ENCODE results near the gene SLC22A1. TPM values are rescaled to one million over a fixed set of nuclear protein-coding genes. Genes with fewer than 3 reads are reported as not detected.

Gene SLC22A1
- total RNA-seq, 1 donor from 2014 or later, result 0.27 TPM

DNA sequence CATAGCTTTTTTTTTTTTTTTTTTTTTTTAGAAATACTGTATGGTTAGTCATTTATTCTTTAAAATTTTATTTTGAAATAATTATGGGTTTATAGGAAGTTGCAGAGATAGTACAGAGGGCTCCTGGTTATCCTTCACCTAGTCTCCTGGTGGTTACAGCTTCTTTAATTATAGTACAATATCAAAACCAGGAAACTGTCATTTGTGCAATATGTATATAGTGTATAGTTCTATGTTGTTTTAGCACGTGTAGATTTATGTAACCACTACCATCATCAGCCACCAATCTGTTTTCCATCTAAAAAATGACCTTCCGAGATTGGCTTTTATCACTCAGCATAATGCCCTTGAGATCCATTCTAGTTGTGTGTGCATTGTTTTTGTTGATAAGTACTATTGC is 82.3 kb downstream of the SLC22A1 start:
- Histone ChIP-seq H3K9me3 (replicated peaks) (peaks cover 19% of the 10 kb centered on the region), H3K4me3 (no peak overlapping the region), H3K4me1 (no peaks in the 10 kb centered on the region), H3K36me3 (no peaks in the 10 kb centered on the region), H3K27ac (replicated peaks) (no peak overlapping the region), H3K27me3 (ENCODE audit: low read depth) (peaks cover 5% of the 10 kb centered on the region)
- TF ChIP-seq, protein P1, sequence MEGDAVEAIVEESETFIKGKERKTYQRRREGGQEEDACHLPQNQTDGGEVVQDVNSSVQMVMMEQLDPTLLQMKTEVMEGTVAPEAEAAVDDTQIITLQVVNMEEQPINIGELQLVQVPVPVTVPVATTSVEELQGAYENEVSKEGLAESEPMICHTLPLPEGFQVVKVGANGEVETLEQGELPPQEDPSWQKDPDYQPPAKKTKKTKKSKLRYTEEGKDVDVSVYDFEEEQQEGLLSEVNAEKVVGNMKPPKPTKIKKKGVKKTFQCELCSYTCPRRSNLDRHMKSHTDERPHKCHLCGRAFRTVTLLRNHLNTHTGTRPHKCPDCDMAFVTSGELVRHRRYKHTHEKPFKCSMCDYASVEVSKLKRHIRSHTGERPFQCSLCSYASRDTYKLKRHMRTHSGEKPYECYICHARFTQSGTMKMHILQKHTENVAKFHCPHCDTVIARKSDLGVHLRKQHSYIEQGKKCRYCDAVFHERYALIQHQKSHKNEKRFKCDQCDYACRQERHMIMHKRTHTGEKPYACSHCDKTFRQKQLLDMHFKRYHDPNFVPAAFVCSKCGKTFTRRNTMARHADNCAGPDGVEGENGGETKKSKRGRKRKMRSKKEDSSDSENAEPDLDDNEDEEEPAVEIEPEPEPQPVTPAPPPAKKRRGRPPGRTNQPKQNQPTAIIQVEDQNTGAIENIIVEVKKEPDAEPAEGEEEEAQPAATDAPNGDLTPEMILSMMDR (IDR thresholded peaks at IDR 0.05; ENCODE audit: borderline replicate concordance), result no peak
- DNase-seq, result no peak
- intact Hi-C loops (cut with micrococcal nuclease), result no loop called here

DNA sequence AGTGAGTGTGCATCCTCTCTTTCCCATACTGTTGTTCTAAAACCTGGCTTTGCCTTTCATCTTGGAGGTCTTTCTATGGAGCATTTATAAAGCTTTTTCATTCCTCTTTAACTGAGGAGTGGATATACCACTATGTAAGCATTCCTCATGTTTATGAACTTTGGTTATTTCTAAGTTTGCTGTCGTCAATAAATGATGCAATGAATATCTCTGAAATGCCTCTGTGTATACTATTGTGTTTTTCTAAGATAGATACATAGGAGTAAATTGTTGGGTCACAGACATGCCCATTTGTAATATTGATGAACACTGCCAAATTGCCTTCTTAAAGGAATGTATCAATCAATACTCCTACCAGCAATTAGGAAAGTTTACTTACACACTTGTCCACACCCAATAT is 83.1 kb downstream of the SLC22A1 start:
- TF ChIP-seq, protein P1 (IDR thresholded peaks at IDR 0.05; ENCODE audit: borderline replicate concordance), result no peak

DNA sequence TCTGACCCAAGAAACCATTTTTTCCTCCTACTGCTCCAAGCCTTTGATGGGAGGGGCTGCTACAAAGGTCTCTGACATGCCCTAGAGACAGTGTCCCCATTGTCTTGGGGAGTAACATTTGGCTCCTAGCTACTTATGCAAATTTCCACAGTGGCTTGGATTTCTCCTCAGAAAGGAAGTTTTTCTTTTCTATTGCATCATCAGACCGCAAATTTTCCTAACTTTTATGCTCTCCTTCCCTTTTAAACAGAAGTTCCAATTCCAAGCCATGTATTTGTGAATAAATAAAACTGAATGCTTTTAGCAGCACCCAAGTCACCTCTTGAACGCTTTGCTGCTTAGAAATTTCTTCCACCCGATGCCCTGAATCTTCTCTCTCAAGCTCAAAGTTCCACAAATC is 86.0 kb downstream of the SLC22A1 start:
- Histone ChIP-seq H3K27me3 (ENCODE audit: low read depth) (no peaks in the 10 kb centered on the region), H3K27ac (replicated peaks) (no peak overlapping the region), H3K36me3 (no peaks in the 10 kb centered on the region), H3K4me3 (no peak overlapping the region), H3K9me3 (replicated peaks) (peaks cover 19% of the 10 kb centered on the region), H3K4me1 (no peaks in the 10 kb centered on the region)
- intact Hi-C loops (cut with micrococcal nuclease), result no loop called here
- DNase-seq, result no peak
- TF ChIP-seq, protein P1 (IDR thresholded peaks at IDR 0.05; ENCODE audit: borderline replicate concordance), result no peak

More for the DNA sequence above, 83.1 kb downstream of the SLC22A1 start:
- intact Hi-C loops (cut with micrococcal nuclease), result no loop called here
- H3K4me1 ChIP-seq, result no peaks in the 10 kb centered on the region
- peaks cover 5% of the 10 kb centered on the region for H3K27me3 ChIP-seq (ENCODE audit: low read depth)
- H3K36me3 ChIP-seq, result no peaks in the 10 kb centered on the region
- peaks cover 19% of the 10 kb centered on the region for H3K9me3 ChIP-seq (replicated peaks)
- DNase-seq, result no peak
- H3K4me3 ChIP-seq, result no peak overlapping the region
- no peak overlapping the region for H3K27ac ChIP-seq (replicated peaks)

Other genes with a start within 250 kb of the SLC22A1 start
- not detected for gene MAS1, start 230.8 kb upstream of the SLC22A1 start, total RNA-seq
- gene IGF2R, start 152.7 kb upstream of the SLC22A1 start, total RNA-seq, result 66.8 TPM
- gene SLC22A2, start 137.0 kb downstream of the SLC22A1 start, total RNA-seq, result not detected
- gene SLC22A3, start 226.6 kb downstream of the SLC22A1 start, total RNA-seq, result 1.0 TPM

Data from left ventricle myocardium inferior (tissue), 1 donor.